H9 (cell line): Measurements from ENCODE around the gene TUBGCP5. TPM values are rescaled to one million over a fixed set of nuclear protein-coding genes. Genes with fewer than 3 reads are reported as not detected.

ENCODE experiments used
- DNase-seq: peaks from one replicate; pipeline ENCODE4 v3.0.0-alpha.2; 2017
- H2AFZ ChIP-seq: one replicate; pipeline ENCODE4 v1.6.1; 2013; ENCODE audit warnings: mild to moderate bottlenecking, low read length, control low read depth, moderate library complexity
- H2AK5ac ChIP-seq: 2 replicates; pipeline ENCODE4 v1.6.1; 2013; ENCODE audit warnings: low read length, control low read depth, mixed read lengths; ENCODE audit not compliant: insufficient read length
- H2BK120ac ChIP-seq: one replicate; pipeline ENCODE4 v1.6.1; 2013; ENCODE audit warnings: low read depth, mild to moderate bottlenecking, low read length, control low read depth, inconsistent platforms; ENCODE audit not compliant: poor library complexity, severe bottlenecking
- H2BK12ac ChIP-seq: 2 replicates; pipeline ENCODE4 v1.6.1; 2013; ENCODE audit warnings: low read length, control low read depth, mixed read lengths, low read depth; ENCODE audit not compliant: insufficient read length
- H2BK15ac ChIP-seq: 2 replicates; pipeline ENCODE4 v1.6.1; 2013; ENCODE audit warnings: low read depth, low read length, control low read depth
- H2BK20ac ChIP-seq: one replicate; pipeline ENCODE4 v1.6.1; 2013; ENCODE audit warnings: low read depth, mild to moderate bottlenecking, low read length, control low read depth, inconsistent platforms; ENCODE audit not compliant: poor library complexity, severe bottlenecking
- H2BK5ac ChIP-seq: 2 replicates; pipeline ENCODE4 v1.6.1; 2013; ENCODE audit warnings: low read length, control low read depth, mixed read lengths; ENCODE audit not compliant: insufficient read length
- H3K14ac ChIP-seq: 2 replicates; pipeline ENCODE4 v1.6.1; 2013; ENCODE audit warnings: low read length, control low read depth; ENCODE audit not compliant: insufficient read depth
- H3K18ac ChIP-seq: 2 replicates; pipeline ENCODE4 v1.6.1; 2013; ENCODE audit warnings: low read depth, mild to moderate bottlenecking, mixed read lengths, low read length, control low read depth; ENCODE audit not compliant: insufficient read length
- H3K23ac ChIP-seq: 2 replicates; pipeline ENCODE4 v1.6.1; 2013; ENCODE audit warnings: low read length, control low read depth, mixed read lengths, low read depth; ENCODE audit not compliant: insufficient read length
- H3K23me2 ChIP-seq: 2 replicates; pipeline ENCODE4 v1.6.1; 2013; ENCODE audit warnings: low read depth, mild to moderate bottlenecking, mixed read lengths, low read length, control low read depth; ENCODE audit not compliant: insufficient read length, poor library complexity, severe bottlenecking
- H3K27ac ChIP-seq: 2 replicates; pipeline ENCODE4 v1.5.1; 2013; ENCODE audit warnings: low read length, control low read depth, mixed read lengths, low read depth; ENCODE audit not compliant: insufficient read length
- H3K27me3 ChIP-seq: 2 replicates; pipeline ENCODE4 v1.6.1; 2013; ENCODE audit warnings: low read length, control low read depth, inconsistent platforms; ENCODE audit not compliant: insufficient read depth
- H3K4ac ChIP-seq: 2 replicates; pipeline ENCODE4 v1.6.1; 2013; ENCODE audit warnings: low read depth, mild to moderate bottlenecking, control low read depth, inconsistent platforms, low read length, moderate library complexity
- H3K4me1 ChIP-seq: 2 replicates; pipeline ENCODE4 v1.6.1; 2013; ENCODE audit warnings: low read length, control low read depth, inconsistent platforms; ENCODE audit not compliant: insufficient read depth
- H3K4me2 ChIP-seq: 2 replicates; pipeline ENCODE4 v1.6.1; 2013; ENCODE audit warnings: low read length, control low read depth, mixed read lengths; ENCODE audit not compliant: insufficient read length, insufficient read depth
- H3K56ac ChIP-seq: 2 replicates; pipeline ENCODE4 v1.6.1; 2013; ENCODE audit warnings: low read depth, mild to moderate bottlenecking, mixed read lengths, low read length, control low read depth; ENCODE audit not compliant: insufficient read length
- H3K79me1 ChIP-seq: 2 replicates; pipeline ENCODE4 v1.6.1; 2013; ENCODE audit warnings: low read depth, mild to moderate bottlenecking, moderate library complexity, low read length, control low read depth, inconsistent platforms; ENCODE audit not compliant: insufficient read depth, poor library complexity, severe bottlenecking
- H3K79me2 ChIP-seq: 2 replicates; pipeline ENCODE4 v1.6.1; 2013; ENCODE audit warnings: low read length, control low read depth, inconsistent platforms; ENCODE audit not compliant: insufficient read depth
- H3K9ac ChIP-seq: 2 replicates; pipeline ENCODE4 v1.6.1; 2013; ENCODE audit warnings: low read length, control low read depth, mixed read lengths; ENCODE audit not compliant: insufficient read length; ENCODE audit errors: extremely low read depth
- H3K9me3 ChIP-seq: one replicate; pipeline ENCODE4 v1.6.1; 2013; ENCODE audit warnings: low read depth, low read length, inconsistent platforms; ENCODE audit not compliant: control insufficient read depth
- H3T11ph ChIP-seq: one replicate; pipeline ENCODE4 v1.6.1; 2013; ENCODE audit warnings: mild to moderate bottlenecking, low read length, control low read depth, inconsistent platforms
- H4K20me1 ChIP-seq: one replicate; pipeline ENCODE4 v1.6.1; 2013; ENCODE audit not compliant: control insufficient read depth, insufficient read length, insufficient read depth
- H4K5ac ChIP-seq: 2 replicates; pipeline ENCODE4 v1.6.1; 2013; ENCODE audit warnings: low read depth, mild to moderate bottlenecking, mixed read lengths, low read length, control low read depth; ENCODE audit not compliant: insufficient read length
- H4K8ac ChIP-seq: replicated peaks from 2 replicates; pipeline ENCODE4 v1.6.1; 2013; ENCODE audit warnings: low read length, control low read depth, mixed read lengths, low read depth; ENCODE audit not compliant: insufficient read length
- H4K91ac ChIP-seq: 2 replicates; pipeline ENCODE4 v1.6.1; 2013; ENCODE audit warnings: low read depth, mild to moderate bottlenecking, moderate library complexity, mixed read lengths, low read length, control low read depth; ENCODE audit not compliant: insufficient read length
- H3K27ac Mint-ChIP-seq, 3 experiments: 2 replicates in 2 of 3; 3 replicates in 1 of 3; pipeline ENCODE4 v1.8.0; 2020 to 2021; ENCODE audit warnings: mixed read lengths in 3 of 3, mild to moderate bottlenecking in 1 of 3, moderate library complexity in 1 of 3
- H3K27me3 Mint-ChIP-seq: 2 replicates; pipeline ENCODE4 v1.8.0; 2021; ENCODE audit warnings: low read depth, mild to moderate bottlenecking, moderate library complexity, mixed read lengths
- H3K36me3 Mint-ChIP-seq, 3 experiments: 2 replicates in 2 of 3; 3 replicates in 1 of 3; pipeline ENCODE4 v1.8.0; 2020 to 2021; ENCODE audit warnings: low read depth in 3 of 3, mixed read lengths in 3 of 3; ENCODE audit not compliant: insufficient read depth in 1 of 3
- H3K4me1 Mint-ChIP-seq, 2 experiments: 2 replicates each; pipeline ENCODE4 v1.8.0; 2020; ENCODE audit warnings: mixed read lengths in 2 of 2
- H3K4me3 Mint-ChIP-seq, 2 experiments: 2 replicates in 1 of 2; 3 replicates in 1 of 2; pipeline ENCODE4 v1.8.0; 2020 to 2021; ENCODE audit warnings: mild to moderate bottlenecking in 2 of 2, mixed read lengths in 2 of 2, moderate library complexity in 1 of 2
- H3K9me3 Mint-ChIP-seq, 2 experiments: 2 replicates in 1 of 2; 3 replicates in 1 of 2; pipeline ENCODE4 v1.8.0; 2020; ENCODE audit warnings: mild to moderate bottlenecking in 2 of 2, mixed read lengths in 2 of 2, moderate library complexity in 1 of 2
- WGBS: extraction: QIAGEN DNeasy Blood & Tissue Kit; methylation state at CpG from one replicate; pipeline ENCODE4 v1.1.7; 2013; ENCODE audit warnings: missing lambda C conversion rate, low lambda C conversion rate, mixed read lengths; ENCODE audit not compliant: insufficient read length; ENCODE audit errors: extremely low coverage; 5-methylcytosine and 5-hydroxymethylcytosine counted together
- total RNA-seq: library from RNA; stranded (reverse); gene quantifications from 2 replicates; pipeline ENCODE4 v1.2.1, GENCODE V29; 2021
- TF ChIP-seq, protein P1 (sequence below): fragments of 200-600 bp; sonication (generic); conservative IDR thresholded peaks from 3 replicates; pipeline ENCODE4 v1.8.0; 2021; ENCODE audit warnings: antibody characterized with exemption, mild to moderate bottlenecking

The TUBGCP5 gene
- total RNA-seq, 1 experiment from 2014 or later, result 15.3 TPM

DNA sequence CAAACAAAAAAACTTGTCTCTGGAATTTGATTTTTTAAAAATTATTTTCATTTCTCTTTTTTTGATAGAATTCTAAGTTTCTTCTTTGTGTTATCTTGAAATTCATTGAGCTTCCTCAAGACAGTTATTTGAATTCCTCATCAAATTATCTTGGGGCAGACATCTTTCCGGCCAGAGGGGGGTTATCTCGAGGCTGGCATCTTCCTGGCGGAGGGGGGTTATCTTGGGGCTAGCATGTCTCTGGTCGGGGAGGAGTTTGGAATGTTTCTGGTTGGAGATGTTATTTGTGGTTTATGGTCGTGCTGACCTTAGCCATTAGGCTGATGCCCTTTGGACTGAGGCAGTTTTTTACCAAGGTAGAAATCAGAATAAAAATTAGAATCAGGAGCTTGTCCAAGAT, 15.9 kb upstream of the TUBGCP5 start:
- no peak overlapping the region for H3K4me3 Mint-ChIP-seq
- H3K4me1 ChIP-seq, result no peaks in the 10 kb centered on the region

More for the DNA sequence above, 15.9 kb upstream of the TUBGCP5 start:
- Mint-ChIP-seq H3K4me1 (no peaks in the 10 kb centered on the region), H3K36me3 (no peaks in the 10 kb centered on the region), H3K27me3 (peaks cover 1% of the 10 kb centered on the region; the same call in 1 of the 2 replicates), H3K27ac (no peak overlapping the region), H3K9me3 (peaks cover 42 to 55% of the 10 kb centered on the region in 2 experiments)
- no peak overlapping the region for H3K9ac ChIP-seq
- TF ChIP-seq, protein P1, sequence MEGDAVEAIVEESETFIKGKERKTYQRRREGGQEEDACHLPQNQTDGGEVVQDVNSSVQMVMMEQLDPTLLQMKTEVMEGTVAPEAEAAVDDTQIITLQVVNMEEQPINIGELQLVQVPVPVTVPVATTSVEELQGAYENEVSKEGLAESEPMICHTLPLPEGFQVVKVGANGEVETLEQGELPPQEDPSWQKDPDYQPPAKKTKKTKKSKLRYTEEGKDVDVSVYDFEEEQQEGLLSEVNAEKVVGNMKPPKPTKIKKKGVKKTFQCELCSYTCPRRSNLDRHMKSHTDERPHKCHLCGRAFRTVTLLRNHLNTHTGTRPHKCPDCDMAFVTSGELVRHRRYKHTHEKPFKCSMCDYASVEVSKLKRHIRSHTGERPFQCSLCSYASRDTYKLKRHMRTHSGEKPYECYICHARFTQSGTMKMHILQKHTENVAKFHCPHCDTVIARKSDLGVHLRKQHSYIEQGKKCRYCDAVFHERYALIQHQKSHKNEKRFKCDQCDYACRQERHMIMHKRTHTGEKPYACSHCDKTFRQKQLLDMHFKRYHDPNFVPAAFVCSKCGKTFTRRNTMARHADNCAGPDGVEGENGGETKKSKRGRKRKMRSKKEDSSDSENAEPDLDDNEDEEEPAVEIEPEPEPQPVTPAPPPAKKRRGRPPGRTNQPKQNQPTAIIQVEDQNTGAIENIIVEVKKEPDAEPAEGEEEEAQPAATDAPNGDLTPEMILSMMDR, result no peak
- no peak overlapping the region for H3K23ac ChIP-seq
- no peaks in the 10 kb centered on the region for H3K79me2 ChIP-seq
- DNase-seq, result no peak
- H2BK5ac ChIP-seq, result no peak overlapping the region
- no CpG with 5 or more reads among the region's 5 CpGs for WGBS
- H3K4ac ChIP-seq, result no peak overlapping the region
- H3K79me1 ChIP-seq, result no peaks in the 10 kb centered on the region
- no peak overlapping the region for H3K56ac ChIP-seq
- H2BK12ac ChIP-seq, result no peak overlapping the region
- H3K27me3 ChIP-seq, result no peaks in the 10 kb centered on the region
- H3K14ac ChIP-seq, result no peak overlapping the region
- no peak overlapping the region for H3K18ac ChIP-seq
- H4K5ac ChIP-seq, result no peak overlapping the region
- no peaks in the 10 kb centered on the region for H3K23me2 ChIP-seq
- no peak overlapping the region for H4K8ac ChIP-seq
- H4K91ac ChIP-seq, result no peak overlapping the region
- H3K4me2 ChIP-seq, result no peak overlapping the region
- no peak overlapping the region for H2AFZ ChIP-seq
- no peak overlapping the region for H3T11ph ChIP-seq
- no peaks in the 10 kb centered on the region for H4K20me1 ChIP-seq
- H2BK15ac ChIP-seq, result no peak overlapping the region
- no peak overlapping the region for H3K27ac ChIP-seq
- H2AK5ac ChIP-seq, result no peak overlapping the region
- H3K9me3 ChIP-seq, result no peaks in the 10 kb centered on the region
- no peak overlapping the region for H2BK120ac ChIP-seq
- no peak overlapping the region for H2BK20ac ChIP-seq
